ENCODE data around the gene TGIF2LX.
"Not testable (repeated sequence)": the region's sequence is repeated elsewhere in the genome, so short reads cannot be mapped to it uniquely, and the experiment has no call there.

Gene TGIF2LX

DNA sequence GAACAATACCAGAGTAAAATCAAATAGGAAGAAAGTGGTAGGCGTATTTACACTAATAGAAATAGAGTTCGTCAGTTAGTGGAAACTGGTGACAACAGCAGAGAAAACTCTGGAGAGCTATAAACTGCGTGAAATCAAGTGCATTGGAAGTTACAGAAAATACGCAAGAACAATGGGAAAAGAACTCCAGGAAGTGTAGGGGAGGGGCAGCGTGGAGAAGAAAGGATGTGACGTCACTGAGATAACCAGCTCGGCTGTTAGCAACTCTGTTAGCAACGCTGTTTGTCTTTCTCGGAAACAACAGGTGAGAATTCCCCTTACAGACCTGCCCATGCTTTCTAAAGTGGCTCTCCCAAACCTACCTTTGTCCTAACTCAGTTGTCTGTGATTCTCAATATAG is at the start of gene TGIF2LX:
TSS of gene TGIF2LX (plus strand) at position 244 of the 400 bp plus-strand sequence. CDS start 178 bp downstream, outside the sequence.
- not testable (repeated sequence) for DNase-seq

DNA sequence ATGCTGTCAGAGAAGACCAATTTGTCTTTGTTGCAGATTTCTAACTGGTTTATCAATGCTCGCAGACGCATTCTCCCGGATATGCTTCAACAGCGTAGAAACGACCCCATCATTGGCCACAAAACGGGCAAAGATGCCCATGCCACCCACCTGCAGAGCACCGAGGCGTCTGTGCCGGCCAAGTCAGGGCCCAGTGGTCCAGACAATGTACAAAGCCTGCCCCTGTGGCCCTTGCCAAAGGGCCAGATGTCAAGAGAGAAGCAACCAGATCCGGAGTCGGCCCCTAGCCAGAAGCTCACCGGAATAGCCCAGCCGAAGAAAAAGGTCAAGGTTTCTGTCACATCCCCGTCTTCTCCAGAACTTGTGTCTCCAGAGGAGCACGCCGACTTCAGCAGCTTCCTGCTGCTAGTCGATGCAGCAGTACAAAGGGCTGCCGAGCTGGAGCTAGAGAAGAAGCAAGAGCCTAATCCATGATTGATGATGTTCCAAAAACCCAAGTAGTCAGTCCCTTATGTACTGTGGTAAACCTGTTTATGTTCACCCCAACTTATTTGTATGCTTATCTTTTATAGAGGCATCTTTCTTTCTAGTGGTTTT is 728 bp downstream of the TGIF2LX start:
- DNase-seq = not testable (repeated sequence)

DNA sequence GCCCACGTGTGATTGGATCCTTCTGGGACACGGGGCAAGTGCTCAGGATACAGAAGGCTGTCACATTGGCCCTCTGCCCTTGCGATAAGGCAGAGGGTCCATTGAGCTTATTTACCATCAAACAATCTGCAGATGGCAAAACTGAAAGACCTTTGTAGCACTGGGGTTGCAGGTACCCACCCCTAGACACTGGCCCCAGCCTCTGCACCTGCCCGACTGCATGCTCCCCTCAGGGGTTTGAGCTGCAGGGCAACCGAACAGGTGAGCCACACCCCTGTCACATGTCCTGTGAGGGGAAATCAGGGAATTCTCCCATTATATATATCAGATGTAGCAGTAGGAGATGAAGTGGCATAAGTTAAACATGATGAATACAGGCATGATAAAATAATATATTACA is 21.4 kb downstream of the TGIF2LX start:
- DNase-seq = not testable (repeated sequence)

- not testable (repeated sequence) for DNase-seq
These were observed 43.9 kb downstream of the TGIF2LX start for GRCh38 chrX:89965588-89965987.
